IMR-90 (cell line): ENCODE data around the gene KLHL33. TPM values are rescaled to one million over a fixed set of nuclear protein-coding genes. Genes with fewer than 3 reads are reported as not detected.

Experiments
- ATAC-seq: fragments of 200-7000 bp; cut with Tn5 transposase; 2 replicates; pipeline ENCODE4 v1.9.1; 2020; ENCODE audit warnings: low read depth, mild to moderate bottlenecking, moderate library complexity
- BruUV-seq: library from RNA; stranded (reverse); fragments of 400-500 nt; replicated peaks from 2 replicates; lab custom pipeline; 2021; lab: Mats Ljungman, UMichigan
- CTCF ChIA-PET: fragments of 300-600 bp; formaldehyde crosslinking; extraction: SDS; loops from one replicate; lab custom pipeline; 2021; ENCODE audit warnings: antibody characterized with exemption; lab: Yijun Ruan, JAX
- POLR2A ChIA-PET: fragments of 300-600 bp; sonication (Branson Sonifier 250); formaldehyde crosslinking; loops from one replicate; lab custom pipeline; 2022; ENCODE audit warnings: antibody characterized with exemption; ENCODE audit not compliant: unreplicated experiment; lab: Charles Lee
- DNase-seq: peaks from one replicate; pipeline ENCODE4 v3.0.0; 2013
- H2AFZ ChIP-seq: replicated peaks from 2 replicates; pipeline ENCODE3; 2013; ENCODE audit warnings: low read length, mild to moderate bottlenecking; ENCODE audit not compliant: poor library complexity
- H2AK5ac ChIP-seq: 2 replicates; pipeline ENCODE4 v1.6.1; 2013; ENCODE audit warnings: low read depth, low read length, inconsistent platforms
- H2AK9ac ChIP-seq: replicated peaks from 2 replicates; pipeline ENCODE3; 2013; ENCODE audit warnings: mild to moderate bottlenecking, low read depth, low read length, moderate library complexity; ENCODE audit not compliant: poor library complexity
- H2BK120ac ChIP-seq: 2 replicates; pipeline ENCODE4 v1.6.1; 2013; ENCODE audit warnings: low read depth, low read length, inconsistent platforms
- H2BK15ac ChIP-seq: 3 replicates; pipeline ENCODE4 v1.6.1; 2013; ENCODE audit warnings: low read depth, low read length, inconsistent platforms
- H2BK20ac ChIP-seq: 2 replicates; pipeline ENCODE4 v1.6.1; 2013; ENCODE audit warnings: low read depth, mild to moderate bottlenecking, inconsistent platforms, low read length, moderate library complexity
- H2BK5ac ChIP-seq: 2 replicates; pipeline ENCODE4 v1.6.1; 2013; ENCODE audit warnings: mild to moderate bottlenecking, low read depth, low read length, inconsistent platforms; ENCODE audit not compliant: poor library complexity, severe bottlenecking
- H3K14ac ChIP-seq: replicated peaks from 2 replicates; pipeline ENCODE4 v1.6.1; 2013; ENCODE audit warnings: low read depth, low read length, inconsistent platforms
- H3K18ac ChIP-seq: 2 replicates; pipeline ENCODE4 v1.6.1; 2013; ENCODE audit warnings: low read depth, low read length, control low read depth
- H3K23ac ChIP-seq: 2 replicates; pipeline ENCODE4 v1.6.1; 2013; ENCODE audit warnings: low read depth, low read length, inconsistent platforms
- H3K27ac ChIP-seq: 2 replicates; pipeline ENCODE4 v1.5.1; 2013; ENCODE audit warnings: mild to moderate bottlenecking, control low read depth, low read length; ENCODE audit not compliant: insufficient read depth
- H3K27me3 ChIP-seq: 2 replicates; pipeline ENCODE4 v1.6.1; 2013; ENCODE audit warnings: low read length; ENCODE audit not compliant: control insufficient read depth, insufficient read depth
- H3K36me3 ChIP-seq: 2 replicates; pipeline ENCODE4 v1.6.1; 2013; ENCODE audit warnings: low read length, mixed read lengths; ENCODE audit not compliant: control insufficient read depth, insufficient read depth
- H3K4ac ChIP-seq: 2 replicates; pipeline ENCODE4 v1.6.1; 2013; ENCODE audit warnings: low read depth, low read length, inconsistent platforms
- H3K4me1 ChIP-seq: 2 replicates; pipeline ENCODE4 v1.6.1; 2013; ENCODE audit warnings: low read length, mixed read lengths; ENCODE audit not compliant: control insufficient read depth, insufficient read depth
- H3K4me2 ChIP-seq: 2 replicates; pipeline ENCODE4 v1.6.1; 2013; ENCODE audit warnings: low read depth, mild to moderate bottlenecking, control low read depth, low read length, moderate library complexity
- H3K4me3 ChIP-seq: 2 replicates; pipeline ENCODE4 v1.5.1; 2013; ENCODE audit warnings: low read depth, mild to moderate bottlenecking, control low read depth, low read length, moderate library complexity; ENCODE audit not compliant: insufficient read depth
- H3K56ac ChIP-seq: 2 replicates; pipeline ENCODE4 v1.6.1; 2013; ENCODE audit warnings: low read length, inconsistent platforms; ENCODE audit not compliant: insufficient read depth; ENCODE audit errors: extremely low read depth
- H3K79me1 ChIP-seq, 2 experiments: 2 replicates each; pipeline ENCODE4 v1.6.1; 2013; ENCODE audit warnings: low read length in 2 of 2, inconsistent platforms in 1 of 2, low read depth in 1 of 2
- H3K9ac ChIP-seq: 2 replicates; pipeline ENCODE4 v1.6.1; 2013; ENCODE audit warnings: low read depth, low read length, control low read depth
- H3K9me1 ChIP-seq: 2 replicates; pipeline ENCODE4 v1.6.1; 2013; ENCODE audit warnings: low read length, inconsistent platforms; ENCODE audit not compliant: insufficient read depth
- H3K9me3 ChIP-seq: 2 replicates; pipeline ENCODE4 v1.6.1; 2013; ENCODE audit warnings: low read length; ENCODE audit not compliant: control insufficient read depth, insufficient read depth
- H4K20me1 ChIP-seq: 2 replicates; pipeline ENCODE4 v1.6.1; 2013; ENCODE audit warnings: low read length, inconsistent platforms; ENCODE audit not compliant: insufficient read depth
- H4K5ac ChIP-seq: 2 replicates; pipeline ENCODE4 v1.6.1; 2013; ENCODE audit warnings: mild to moderate bottlenecking, low read depth, low read length, control low read depth
- H4K8ac ChIP-seq, 2 experiments: 2 replicates each; pipeline ENCODE4 v1.6.1; 2013; ENCODE audit warnings: low read depth in 2 of 2, low read length in 2 of 2, control low read depth in 1 of 2, inconsistent platforms in 1 of 2
- H4K91ac ChIP-seq: 2 replicates; pipeline ENCODE4 v1.6.1; 2013; ENCODE audit warnings: low read depth, low read length, inconsistent platforms; ENCODE audit not compliant: insufficient read depth
- BHLHE40 ChIP-seq: fragments of 150-350 bp; IDR thresholded peaks from 2 replicates; pipeline ENCODE4 v1.6.1; 2016; ENCODE audit warnings: mild to moderate bottlenecking, low read depth, low read length
- CEBPB ChIP-seq: IDR thresholded peaks from 2 replicates; pipeline ENCODE4 v1.6.1; 2012; ENCODE audit warnings: low read depth, low read length, improper control_type of control experiment
- CHD1 ChIP-seq: IDR thresholded peaks from 2 replicates; pipeline ENCODE4 v1.6.1; 2012; ENCODE audit warnings: low read depth, low read length, improper control_type of control experiment
- FOS ChIP-seq: fragments of 150-350 bp; IDR thresholded peaks from 2 replicates; pipeline ENCODE4 v1.6.1; 2016; ENCODE audit warnings: low read depth, low read length
- NFE2L2 ChIP-seq: fragments of 150-350 bp; IDR thresholded peaks from 2 replicates; pipeline ENCODE4 v1.6.1; 2016; ENCODE audit warnings: low read depth, mild to moderate bottlenecking, low read length
- POLR2A ChIP-seq: IDR thresholded peaks from 2 replicates; pipeline ENCODE4 v1.6.1; 2012; ENCODE audit warnings: mild to moderate bottlenecking, low read depth, low read length
- RCOR1 ChIP-seq: IDR thresholded peaks from 2 replicates; pipeline ENCODE4 v1.6.1; 2012; ENCODE audit warnings: mild to moderate bottlenecking, low read length, improper control_type of control experiment; ENCODE audit not compliant: insufficient replicate concordance
- WGBS, 2 experiments: methylation state at CpG; one replicate each; pipeline versions ENCODE4 v1.1.5 to v1.1.7; 2013; ENCODE audit warnings: missing lambda C conversion rate in 2 of 2; ENCODE audit not compliant: insufficient read length in 1 of 2; ENCODE audit errors: extremely low coverage in 2 of 2; 5-methylcytosine and 5-hydroxymethylcytosine counted together
- dilution Hi-C: fragments of 300-500 bp; cut with HindIII; formaldehyde crosslinking; loops from one replicate; pipeline ENCODE4 v1.14.3; 2018; ENCODE audit warnings: low sequenced_read_pairs; ENCODE audit not compliant: unreplicated experiment
- in situ Hi-C: fragments of 300-500 bp; cut with MboI; formaldehyde crosslinking; loops from 3 replicates; pipeline ENCODE4 v1.14.3; 2019; ENCODE audit warnings: low sequenced_read_pairs, inconsistent platforms, mixed read lengths
- intact Hi-C: fragments of 100-400 bp; cut with micrococcal nuclease; formaldehyde crosslinking; loops from 2 replicates; pipeline ENCODE4 v1.10.0; 2022
- polyA plus RNA-seq, 3 experiments: library from polyadenylated mRNA; depleted of rRNA; stranded (reverse); fragments of >200 nt; gene quantifications; 2 replicates each; pipeline ENCODE4 v1.2.3, GENCODE V29; 2012; ENCODE audit warnings: low replicate concordance in 1 of 3
- total RNA-seq: library from RNA; depleted of rRNA; stranded (reverse); fragments of >200 nt; gene quantifications from 2 replicates; pipeline ENCODE4 v1.2.3, GENCODE V29; 2012
- TF ChIP-seq, protein P1 (sequence below): fragments of 150-350 bp; IDR thresholded peaks from 2 replicates; pipeline ENCODE4 v1.6.1; 2017; ENCODE audit warnings: mild to moderate bottlenecking, antibody characterized with exemption, low read length, low read depth

KLHL33 gene
- total and polyA plus RNA-seq, 2 of the 4 experiments (the other 2 are of a cell fraction), result under 0.01 to 0.03 TPM

- no peaks in the 10 kb centered on the region for H4K20me1 ChIP-seq
- H3K4me1 ChIP-seq, result peaks cover 5% of the 10 kb centered on the region
- POLR2A ChIA-PET, result interaction anchor here (0.6 kb wide), 1 partner anchor 259 kb away, joined by 3 read pairs; no protein-coding TSS in a partner anchor
- H3K9me1 ChIP-seq, result no peaks in the 10 kb centered on the region
- H3K79me1 ChIP-seq, result peaks cover 0 to under 1% of the 10 kb centered on the region in 2 experiments; a peak in 1 of 4 replicates
- DNase-seq (no peak), ATAC-seq (no peak)
- intact Hi-C loops, result no loop called here
- CTCF ChIA-PET, result interaction anchor here (0.8 kb wide), 1 partner anchor 12 kb away, joined by 5 read pairs; no protein-coding TSS in a partner anchor
- no peak overlapping the region for H3K4me3 ChIP-seq
- no peak overlapping the region for H4K5ac ChIP-seq
- no peak for TF ChIP-seq CHD1
- TF ChIP-seq FOS, result no peak
- TF ChIP-seq RCOR1, result no peak
- no peak for TF ChIP-seq NFE2L2
- TF ChIP-seq BHLHE40, result no peak
- no peak for TF ChIP-seq POLR2A
- TF ChIP-seq, protein P1, sequence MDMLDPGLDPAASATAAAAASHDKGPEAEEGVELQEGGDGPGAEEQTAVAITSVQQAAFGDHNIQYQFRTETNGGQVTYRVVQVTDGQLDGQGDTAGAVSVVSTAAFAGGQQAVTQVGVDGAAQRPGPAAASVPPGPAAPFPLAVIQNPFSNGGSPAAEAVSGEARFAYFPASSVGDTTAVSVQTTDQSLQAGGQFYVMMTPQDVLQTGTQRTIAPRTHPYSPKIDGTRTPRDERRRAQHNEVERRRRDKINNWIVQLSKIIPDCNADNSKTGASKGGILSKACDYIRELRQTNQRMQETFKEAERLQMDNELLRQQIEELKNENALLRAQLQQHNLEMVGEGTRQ, result no peak
- no peak for TF ChIP-seq CEBPB
- WGBS, 2 experiments, result no CpG with 5 or more reads among the region's 7 CpGs
- H3K4ac ChIP-seq, result no peak overlapping the region
- H3K27ac ChIP-seq, result no peak overlapping the region
- no peak overlapping the region for H2BK120ac ChIP-seq
- H4K91ac ChIP-seq, result no peak overlapping the region
- H3K36me3 ChIP-seq, result no peaks in the 10 kb centered on the region
- H2AK5ac ChIP-seq, result no peak overlapping the region
- no peak overlapping the region for H3K56ac ChIP-seq
- H3K14ac ChIP-seq, result no peak overlapping the region
- in situ Hi-C loops, result loop anchor here (10.0 kb wide), 1 partner anchor 267 kb away; the partner anchor contains the start of genes ANG and RNASE4
- H2AFZ ChIP-seq, result no peak overlapping the region
- H3K4me2 ChIP-seq, result no peak overlapping the region
- no peak overlapping the region for H2BK20ac ChIP-seq
- no peak overlapping the region for H3K18ac ChIP-seq
- no peak overlapping the region for H2BK15ac ChIP-seq
- no peak overlapping the region for H2AK9ac ChIP-seq
- no peak overlapping the region for H3K23ac ChIP-seq
- no peak overlapping the region for H4K8ac ChIP-seq
- H2BK5ac ChIP-seq, result no peak overlapping the region
- peaks cover 2% of the 10 kb centered on the region; the same call in 1 of the 2 replicates for H3K27me3 ChIP-seq
- dilution Hi-C loops, result no loop called here
- no peaks in the 10 kb centered on the region for H3K9me3 ChIP-seq
- H3K9ac ChIP-seq, result no peak overlapping the region
- no TSS peak for BruUV-seq
These were observed 18.4 kb downstream of the KLHL33 start for GRCh38 chr14:20417250-20418186.
